Activated T-helper 17 cell treated with anti-CD3 and anti-CD28 coated beads, Interleukin-2, amount 50 U/mL, for 72 hours (primary cell): ENCODE measurements around the gene CTDP1. TPM values are rescaled to one million over a fixed set of nuclear protein-coding genes. Genes with fewer than 3 reads are reported as not detected.

Experiments used
- ATAC-seq: fragments of 150-1000 bp; cut with Tn5 transposase; replicated peaks from 2 replicates; pipeline ENCODE4 v1.10.0; 2021; ENCODE audit warnings: mild to moderate bottlenecking, moderate library complexity
- H3K27ac Mint-ChIP-seq: one replicate; pipeline ENCODE4 v1.8.0; 2022; ENCODE audit warnings: mixed read lengths
- H3K27me3 Mint-ChIP-seq: one replicate; pipeline ENCODE4 v1.8.0; 2022; ENCODE audit warnings: mixed read lengths
- H3K36me3 Mint-ChIP-seq: one replicate; pipeline ENCODE4 v1.8.0; 2022; ENCODE audit warnings: low read depth, mild to moderate bottlenecking, mixed read lengths
- H3K4me1 Mint-ChIP-seq: one replicate; pipeline ENCODE4 v1.8.0; 2022; ENCODE audit warnings: mixed read lengths
- H3K4me3 Mint-ChIP-seq: one replicate; pipeline ENCODE4 v1.8.0; 2022; ENCODE audit warnings: mild to moderate bottlenecking, mixed read lengths
- H3K9me3 Mint-ChIP-seq: one replicate; pipeline ENCODE4 v1.8.0; 2022; ENCODE audit warnings: mixed read lengths
- total RNA-seq, 2 donors: library from RNA; stranded (reverse); gene quantifications; one replicate each; pipeline ENCODE4 v1.2.3, GENCODE V29; 2022

The CTDP1 gene, protein sequence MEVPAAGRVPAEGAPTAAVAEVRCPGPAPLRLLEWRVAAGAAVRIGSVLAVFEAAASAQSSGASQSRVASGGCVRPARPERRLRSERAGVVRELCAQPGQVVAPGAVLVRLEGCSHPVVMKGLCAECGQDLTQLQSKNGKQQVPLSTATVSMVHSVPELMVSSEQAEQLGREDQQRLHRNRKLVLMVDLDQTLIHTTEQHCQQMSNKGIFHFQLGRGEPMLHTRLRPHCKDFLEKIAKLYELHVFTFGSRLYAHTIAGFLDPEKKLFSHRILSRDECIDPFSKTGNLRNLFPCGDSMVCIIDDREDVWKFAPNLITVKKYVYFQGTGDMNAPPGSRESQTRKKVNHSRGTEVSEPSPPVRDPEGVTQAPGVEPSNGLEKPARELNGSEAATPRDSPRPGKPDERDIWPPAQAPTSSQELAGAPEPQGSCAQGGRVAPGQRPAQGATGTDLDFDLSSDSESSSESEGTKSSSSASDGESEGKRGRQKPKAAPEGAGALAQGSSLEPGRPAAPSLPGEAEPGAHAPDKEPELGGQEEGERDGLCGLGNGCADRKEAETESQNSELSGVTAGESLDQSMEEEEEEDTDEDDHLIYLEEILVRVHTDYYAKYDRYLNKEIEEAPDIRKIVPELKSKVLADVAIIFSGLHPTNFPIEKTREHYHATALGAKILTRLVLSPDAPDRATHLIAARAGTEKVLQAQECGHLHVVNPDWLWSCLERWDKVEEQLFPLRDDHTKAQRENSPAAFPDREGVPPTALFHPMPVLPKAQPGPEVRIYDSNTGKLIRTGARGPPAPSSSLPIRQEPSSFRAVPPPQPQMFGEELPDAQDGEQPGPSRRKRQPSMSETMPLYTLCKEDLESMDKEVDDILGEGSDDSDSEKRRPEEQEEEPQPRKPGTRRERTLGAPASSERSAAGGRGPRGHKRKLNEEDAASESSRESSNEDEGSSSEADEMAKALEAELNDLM
- 10 to 100 TPM; 38.8 to 48.5 TPM for total RNA-seq

- Mint-ChIP-seq H3K4me1 (peaks cover 31% of the 10 kb centered on the region), H3K36me3 (peaks cover 66% of the 10 kb centered on the region), H3K9me3 (no peaks in the 10 kb centered on the region), H3K4me3 (peak within 1 kb of the TSS; percentile 97), H3K27ac (peak within 1 kb of the TSS; percentile 99), H3K27me3 (no peaks in the 10 kb centered on the region)
- ATAC-seq = peak; percentile 67
Observed at GRCh38 chr18:79679552-79680099, at the start of gene CTDP1. Gene CTDP1, plus strand, starts transcription at chr18:79679803. Its CDS starts 145 bp downstream, at chr18:79679948.

GRCh38 chr18:79630281-79631095 lies 49.1 kb upstream of the CTDP1 start:
- ATAC-seq = no peak
- no peaks in the 10 kb centered on the region for H3K9me3 Mint-ChIP-seq
- no peaks in the 10 kb centered on the region for H3K36me3 Mint-ChIP-seq
- H3K4me3 Mint-ChIP-seq = no peak overlapping the region
- H3K27ac Mint-ChIP-seq = no peak overlapping the region
- no peaks in the 10 kb centered on the region for H3K4me1 Mint-ChIP-seq
- H3K27me3 Mint-ChIP-seq = peaks cover 2% of the 10 kb centered on the region

DNA sequence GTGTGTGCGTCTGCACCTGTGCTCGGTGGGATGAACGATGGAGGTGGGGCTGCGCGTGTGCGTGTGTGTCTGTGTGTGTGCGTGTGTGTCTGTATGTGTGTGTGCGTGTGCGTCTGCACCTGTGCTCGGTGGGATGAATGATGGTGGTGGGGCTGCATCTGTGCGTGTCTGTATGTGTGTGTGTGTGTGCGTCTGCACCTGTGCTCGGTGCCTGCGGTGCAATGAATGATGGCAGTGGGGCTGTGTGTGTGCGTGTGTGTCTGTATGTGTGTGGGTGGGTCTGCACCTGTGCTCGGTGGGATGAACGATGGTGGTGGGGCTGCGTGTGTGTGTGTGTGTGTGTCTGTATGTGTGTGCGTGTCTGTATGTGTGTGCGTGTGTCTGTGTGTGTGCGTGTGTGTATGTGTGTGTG lies 48.5 kb upstream of the CTDP1 start:
- no peaks in the 10 kb centered on the region for H3K9me3 Mint-ChIP-seq
- H3K27ac Mint-ChIP-seq = no peak overlapping the region
- H3K36me3 Mint-ChIP-seq = no peaks in the 10 kb centered on the region
- no peaks in the 10 kb centered on the region for H3K4me1 Mint-ChIP-seq
- no peak overlapping the region for H3K4me3 Mint-ChIP-seq
- no peaks in the 10 kb centered on the region for H3K27me3 Mint-ChIP-seq
- no peak for ATAC-seq

DNA sequence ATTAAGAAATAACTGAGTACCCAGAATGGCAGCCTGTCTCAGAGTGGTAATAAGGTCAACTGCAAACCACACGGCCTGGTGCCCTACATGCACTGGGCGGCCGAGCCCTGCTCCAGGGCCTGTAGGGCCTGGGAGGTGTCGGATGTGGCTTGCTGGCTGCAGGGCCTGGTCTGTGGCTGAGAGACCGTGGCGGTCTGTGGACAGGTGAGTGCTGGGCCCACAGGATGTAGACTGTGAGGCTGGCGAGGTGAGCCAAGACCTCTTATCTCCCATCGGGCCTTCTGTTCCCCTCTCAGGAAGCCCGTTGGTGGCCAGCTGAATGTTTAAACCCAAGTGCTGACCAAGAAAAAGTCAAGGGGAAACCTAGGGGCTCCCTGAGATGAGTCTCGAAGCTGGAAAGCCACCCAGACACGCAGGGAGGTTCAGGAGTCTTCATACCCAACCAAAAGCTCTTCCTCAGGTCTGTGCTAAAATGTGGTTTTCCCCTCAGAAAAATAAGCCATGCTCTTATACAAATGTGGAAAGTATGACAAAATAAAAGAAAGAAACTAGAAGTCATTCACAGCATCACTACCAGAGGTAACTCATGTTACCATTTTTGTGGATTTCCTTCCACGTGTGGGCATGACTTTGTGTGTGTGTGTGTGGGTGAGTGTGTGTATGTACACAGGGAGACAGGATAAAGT lies 47.7 kb upstream of the CTDP1 start:
- no peaks in the 10 kb centered on the region for H3K27me3 Mint-ChIP-seq
- no peaks in the 10 kb centered on the region for H3K4me1 Mint-ChIP-seq
- no peak overlapping the region for H3K27ac Mint-ChIP-seq
- ATAC-seq = peak; percentile 72
- no peaks in the 10 kb centered on the region for H3K36me3 Mint-ChIP-seq
- H3K4me3 Mint-ChIP-seq = no peak overlapping the region
- no peaks in the 10 kb centered on the region for H3K9me3 Mint-ChIP-seq

DNA sequence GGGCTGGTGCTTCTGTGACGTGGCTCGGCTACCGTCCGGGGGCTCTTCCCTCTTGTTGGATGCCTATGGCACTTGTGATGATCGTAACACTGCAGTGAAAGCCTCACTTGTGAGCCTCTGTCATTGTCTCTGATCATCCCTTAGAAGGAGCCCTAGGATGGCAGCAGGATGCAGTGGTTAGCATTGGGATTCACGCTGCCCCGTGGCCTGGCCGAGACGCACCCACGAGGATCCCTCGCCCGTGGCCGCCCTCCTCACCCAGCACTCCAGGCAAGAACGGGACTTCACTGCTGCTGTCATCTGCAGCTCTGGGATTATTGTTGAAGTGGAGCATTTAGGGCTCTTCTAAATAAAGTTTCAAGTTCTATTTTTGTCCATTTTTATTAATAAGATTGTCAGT lies 46.8 kb upstream of the CTDP1 start:
- no peak for ATAC-seq
- Mint-ChIP-seq H3K27me3 (no peaks in the 10 kb centered on the region), H3K9me3 (no peaks in the 10 kb centered on the region), H3K4me3 (no peak overlapping the region), H3K4me1 (no peaks in the 10 kb centered on the region), H3K27ac (no peak overlapping the region), H3K36me3 (no peaks in the 10 kb centered on the region)

DNA sequence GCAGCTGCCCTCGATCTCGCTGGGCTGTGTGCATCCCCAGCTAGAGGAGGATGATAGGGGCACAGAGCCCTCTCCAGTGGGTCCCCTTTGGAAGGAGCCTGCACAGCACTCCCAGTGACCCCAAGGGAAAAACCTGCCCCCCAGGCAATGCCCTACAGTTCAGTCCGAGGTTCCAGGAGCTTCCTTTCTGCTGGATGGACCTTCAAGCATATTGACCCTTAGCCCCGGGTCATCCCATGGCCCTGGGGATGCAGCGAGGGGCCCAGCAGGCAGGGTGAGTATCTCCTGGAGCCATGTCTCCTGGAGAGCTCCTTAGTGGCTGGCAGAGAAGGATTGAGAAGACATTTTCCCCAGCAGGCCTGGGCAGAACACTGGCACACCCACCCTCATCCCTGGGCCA lies 45.4 kb upstream of the CTDP1 start:
- no peak overlapping the region for H3K27ac Mint-ChIP-seq

DNA sequence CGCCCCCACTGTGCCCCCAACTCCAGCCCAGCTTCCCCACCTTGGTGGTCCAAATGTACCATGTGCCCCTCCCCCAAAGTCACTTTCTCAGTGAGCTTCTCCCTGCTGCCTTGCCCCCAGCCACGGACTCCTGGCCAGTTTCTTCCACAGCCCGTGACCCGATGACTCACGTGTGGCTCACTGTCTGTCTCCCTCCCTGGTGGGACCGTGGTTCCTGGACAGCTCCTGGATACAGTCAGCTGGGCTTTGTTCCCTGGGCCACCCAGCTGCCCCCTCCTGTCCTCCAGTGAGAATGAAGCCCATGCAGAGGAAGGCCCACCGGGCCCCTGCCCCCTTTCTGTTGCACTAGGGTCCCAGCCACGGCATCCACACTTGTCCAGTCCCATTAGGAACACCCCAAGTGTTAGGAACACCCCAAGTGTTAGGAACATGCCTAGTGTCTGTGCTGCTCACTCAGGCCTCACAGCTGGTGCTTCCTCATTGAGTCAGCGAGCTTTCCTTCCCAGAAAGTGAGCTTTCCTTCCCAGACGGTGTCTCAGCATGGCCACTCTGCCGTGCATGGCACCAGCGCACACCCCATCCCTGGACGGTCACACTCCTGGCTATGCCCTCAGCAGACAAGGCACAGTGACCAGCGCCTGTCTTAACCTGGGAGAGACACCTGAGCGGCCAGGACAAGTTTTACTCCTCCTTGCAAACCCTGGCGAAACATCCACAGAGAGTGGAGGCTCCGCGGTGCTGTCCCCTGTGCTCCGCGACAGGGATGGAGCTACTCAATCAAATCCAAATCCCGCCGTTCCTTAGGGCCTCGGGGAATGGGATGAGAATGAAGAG lies 44.8 kb upstream of the CTDP1 start:
- H3K9me3 Mint-ChIP-seq = no peaks in the 10 kb centered on the region
- no peak for ATAC-seq
- no peak overlapping the region for H3K27ac Mint-ChIP-seq
- H3K27me3 Mint-ChIP-seq = peaks cover 4% of the 10 kb centered on the region
- H3K4me1 Mint-ChIP-seq = no peaks in the 10 kb centered on the region
- H3K36me3 Mint-ChIP-seq = no peaks in the 10 kb centered on the region
- no peak overlapping the region for H3K4me3 Mint-ChIP-seq

More for the DNA sequence above, 45.4 kb upstream of the CTDP1 start:
- ATAC-seq = no peak
- Mint-ChIP-seq H3K36me3 (no peaks in the 10 kb centered on the region), H3K4me3 (no peak overlapping the region), H3K27me3 (no peaks in the 10 kb centered on the region), H3K9me3 (no peaks in the 10 kb centered on the region), H3K4me1 (no peaks in the 10 kb centered on the region)

DNA sequence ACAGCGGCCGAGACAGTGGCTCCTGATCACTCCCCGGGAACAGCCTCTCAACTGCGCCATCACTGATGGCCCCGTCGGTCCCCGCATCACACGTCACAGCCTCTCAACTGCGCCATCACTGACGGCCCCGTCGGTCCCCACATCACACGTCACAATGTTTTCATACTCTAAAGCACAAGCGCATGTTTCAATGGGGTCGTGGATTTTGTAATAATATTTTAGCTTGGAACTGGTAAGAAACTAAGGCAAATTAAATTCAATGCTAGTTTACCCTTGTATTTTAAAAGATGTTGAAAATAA lies 44.2 kb upstream of the CTDP1 start:
- no peaks in the 10 kb centered on the region for H3K36me3 Mint-ChIP-seq
- ATAC-seq = no peak
- no peaks in the 10 kb centered on the region for H3K9me3 Mint-ChIP-seq
- no peak overlapping the region for H3K4me3 Mint-ChIP-seq
- peaks cover 8% of the 10 kb centered on the region for H3K27me3 Mint-ChIP-seq
- H3K27ac Mint-ChIP-seq = no peak overlapping the region
- no peaks in the 10 kb centered on the region for H3K4me1 Mint-ChIP-seq

- H3K4me3 Mint-ChIP-seq = no peak overlapping the region
- no peak overlapping the region for H3K27ac Mint-ChIP-seq
- no peaks in the 10 kb centered on the region for H3K9me3 Mint-ChIP-seq
- H3K4me1 Mint-ChIP-seq = no peaks in the 10 kb centered on the region
- no peak for ATAC-seq
- peaks cover 8% of the 10 kb centered on the region for H3K27me3 Mint-ChIP-seq
- no peaks in the 10 kb centered on the region for H3K36me3 Mint-ChIP-seq
Observed at GRCh38 chr18:79637181-79637920, 42.3 kb upstream of the CTDP1 start.

- Mint-ChIP-seq H3K27me3 (peaks cover 8% of the 10 kb centered on the region), H3K4me1 (no peaks in the 10 kb centered on the region), H3K4me3 (no peak overlapping the region), H3K9me3 (no peaks in the 10 kb centered on the region), H3K27ac (no peak overlapping the region), H3K36me3 (no peaks in the 10 kb centered on the region)
- no peak for ATAC-seq
Observed at GRCh38 chr18:79637921-79638909, 41.4 kb upstream of the CTDP1 start.

DNA sequence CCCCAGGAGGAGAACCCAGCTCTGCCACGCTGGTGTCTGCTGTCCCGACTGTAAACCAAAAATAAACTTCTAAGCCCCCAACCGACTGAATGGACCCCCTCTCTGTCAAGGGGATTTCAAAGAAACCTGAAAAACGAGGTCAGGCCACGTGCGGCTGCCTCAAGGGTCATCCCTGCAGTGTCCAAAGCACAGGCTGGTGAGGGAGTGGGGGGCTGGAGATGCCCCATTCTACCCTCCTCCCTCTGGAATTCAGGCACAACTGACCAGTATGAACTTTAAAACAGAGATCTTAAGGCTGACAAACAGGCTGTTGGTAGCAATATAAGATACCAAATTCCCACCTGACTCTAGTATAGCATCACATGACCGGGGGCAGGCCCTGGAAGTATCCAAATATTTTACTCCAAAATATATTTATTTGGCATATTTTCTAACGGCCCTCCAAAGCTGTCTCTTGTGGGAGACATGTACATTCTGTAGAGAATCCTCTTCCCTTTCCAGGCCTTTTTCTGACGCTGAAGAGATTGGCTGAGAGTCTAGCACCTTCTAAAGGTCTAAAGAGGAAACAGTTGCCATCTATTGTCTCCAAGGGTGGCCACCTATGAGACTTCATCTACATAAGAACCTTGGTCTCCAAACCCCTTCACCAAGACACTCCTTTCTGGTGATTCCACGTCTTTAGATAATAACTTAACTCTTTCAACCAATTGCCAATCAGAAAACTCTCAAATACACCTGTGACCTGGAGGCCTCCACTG lies 40.4 kb upstream of the CTDP1 start:
- no peaks in the 10 kb centered on the region for H3K9me3 Mint-ChIP-seq
- H3K27ac Mint-ChIP-seq = no peak overlapping the region
- no peak overlapping the region for H3K4me3 Mint-ChIP-seq
- no peak for ATAC-seq
- H3K36me3 Mint-ChIP-seq = no peaks in the 10 kb centered on the region
- no peaks in the 10 kb centered on the region for H3K4me1 Mint-ChIP-seq
- H3K27me3 Mint-ChIP-seq = peaks cover 8% of the 10 kb centered on the region
